ENCODE results near the gene BAIAP3.

DNA sequence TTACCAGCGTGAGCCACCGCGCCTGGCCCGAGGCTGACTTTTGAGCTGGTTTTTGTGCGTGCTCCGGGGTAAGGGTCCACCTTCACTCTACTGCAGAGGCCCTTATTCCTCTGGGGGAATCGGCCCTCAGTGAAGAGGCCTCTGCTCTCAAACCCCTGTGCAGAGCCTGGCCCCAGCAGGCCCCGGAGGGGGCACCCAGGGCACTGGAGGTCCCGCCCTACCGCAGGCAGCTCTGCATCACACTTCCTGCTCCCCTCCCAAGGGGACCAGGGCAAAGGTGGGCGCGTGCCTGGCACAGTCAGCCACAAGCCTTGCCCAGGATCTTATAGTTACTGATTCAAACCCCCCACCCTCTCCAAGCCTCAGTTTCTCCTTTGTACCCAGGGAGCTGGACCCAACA is 27.6 kb upstream of the BAIAP3 start:
- TF ChIP-seq POLR2A (IDR thresholded peaks at IDR 0.05) = no peak
- TF ChIP-seq, protein P1, sequence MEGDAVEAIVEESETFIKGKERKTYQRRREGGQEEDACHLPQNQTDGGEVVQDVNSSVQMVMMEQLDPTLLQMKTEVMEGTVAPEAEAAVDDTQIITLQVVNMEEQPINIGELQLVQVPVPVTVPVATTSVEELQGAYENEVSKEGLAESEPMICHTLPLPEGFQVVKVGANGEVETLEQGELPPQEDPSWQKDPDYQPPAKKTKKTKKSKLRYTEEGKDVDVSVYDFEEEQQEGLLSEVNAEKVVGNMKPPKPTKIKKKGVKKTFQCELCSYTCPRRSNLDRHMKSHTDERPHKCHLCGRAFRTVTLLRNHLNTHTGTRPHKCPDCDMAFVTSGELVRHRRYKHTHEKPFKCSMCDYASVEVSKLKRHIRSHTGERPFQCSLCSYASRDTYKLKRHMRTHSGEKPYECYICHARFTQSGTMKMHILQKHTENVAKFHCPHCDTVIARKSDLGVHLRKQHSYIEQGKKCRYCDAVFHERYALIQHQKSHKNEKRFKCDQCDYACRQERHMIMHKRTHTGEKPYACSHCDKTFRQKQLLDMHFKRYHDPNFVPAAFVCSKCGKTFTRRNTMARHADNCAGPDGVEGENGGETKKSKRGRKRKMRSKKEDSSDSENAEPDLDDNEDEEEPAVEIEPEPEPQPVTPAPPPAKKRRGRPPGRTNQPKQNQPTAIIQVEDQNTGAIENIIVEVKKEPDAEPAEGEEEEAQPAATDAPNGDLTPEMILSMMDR (IDR thresholded peaks at IDR 0.05) = no peak
